ENCODE data around the gene NGEF. TPM values are rescaled to one million over a fixed set of nuclear protein-coding genes. Genes with fewer than 3 reads are reported as not detected.

Gene NGEF
- total and polyA plus RNA-seq, 10 of the 15 experiments (the other 5 are each of a cell fraction or from before 2014, with no cell fraction given): 0.12 TPM; not detected in 9

- TF ChIP-seq E4F1 (IDR thresholded peaks at IDR 0.05; ENCODE audit: borderline replicate concordance, partially characterized antibody): no peak
- TF ChIP-seq ATF7 (IDR thresholded peaks at IDR 0.05; ENCODE audit: low read depth): peak; percentile 84
- no peak for TF ChIP-seq CREM (IDR thresholded peaks at IDR 0.05; ENCODE audit: low read depth)
Observed at GRCh38 chr2:232942831-232943230, 70.2 kb downstream of the NGEF start (continued).

GRCh38 chr2:232941912-232942594 is 71.0 kb downstream of the NGEF start:
- no peak overlapping the region for H3K4me2 ChIP-seq (ENCODE audit: control insufficient read depth, insufficient read depth)
- ChIA-PET CTCF (interaction anchor here (0.6 to 4.1 kb wide), 6 partner anchors 9 to 269 kb away, joined by 3 to 23 read pairs (median 3); no protein-coding TSS in a partner anchor), SMC1A (ENCODE audit: uncharacterized antibody, unreplicated experiment) (interaction anchor here (0.8 to 4.9 kb wide), 3 partner anchors 8 to 15 kb away, joined by 4 to 52 read pairs (median 4); no protein-coding TSS in a partner anchor), POLR2A (interaction anchor here (2.0 to 2.1 kb wide), 2 partner anchors 12 to 16 kb away, joined by 12 to 15 read pairs; no protein-coding TSS in a partner anchor), RAD21 (ENCODE audit: unreplicated experiment) (interaction anchor here (0.7 to 3.1 kb wide), 4 partner anchors 7 to 29 kb away, joined by 3 to 22 read pairs (median 8); no protein-coding TSS in a partner anchor)
- FAIRE-seq (no peak), DNase-seq (ENCODE audit: low read depth, low spot score) (no peak), ATAC-seq (no peak; the same call in 2 of the 3 replicates)
- no peaks in the 10 kb centered on the region for H3K36me3 ChIP-seq (ENCODE audit: control insufficient read depth in 2 of 2, insufficient read depth in 2 of 2, low read length in 1 of 2)
- H3K4me1 ChIP-seq (ENCODE audit: control insufficient read depth, insufficient read depth, low read length): no peaks in the 10 kb centered on the region
- H4K20me1 ChIP-seq (ENCODE audit: control insufficient read depth, insufficient read depth): no peaks in the 10 kb centered on the region
- WGBS (ENCODE audit: insufficient coverage, insufficient replicate concordance, low lambda C conversion rate, missing lambda C conversion rate): 78% methylated on average over 10 of the region's 10 CpGs
- no peak overlapping the region for H2AFZ ChIP-seq (ENCODE audit: control insufficient read depth, low read depth, low read length)
- 0 out of 4 replicates have a peak, but pooled peaks cover 0 to 1% of the 10 kb centered on the region in 2 experiments for H3K27me3 ChIP-seq (replicated peaks in 1 of 2; ENCODE audit: control insufficient read depth in 2 of 2, insufficient read depth in 2 of 2, low read length in 1 of 2)
- no peak overlapping the region for H3K27ac ChIP-seq (ENCODE audit: control insufficient read depth, insufficient read depth)
- no peaks in the 10 kb centered on the region for H3K9me3 ChIP-seq (replicated peaks; ENCODE audit: control insufficient read depth, insufficient read depth, low read length)
- no TSS peak for BruUV-seq (replicated peaks)
- intact Hi-C loops (cut with micrococcal nuclease; ENCODE audit: unreplicated experiment) (no loop called here), in situ Hi-C loops (cut with MboI) (no loop called here)
- H3K79me2 ChIP-seq (ENCODE audit: control insufficient read depth, insufficient read depth, low read length): no peaks in the 10 kb centered on the region
- no peak overlapping the region for H3K4me3 ChIP-seq
- H3K9ac ChIP-seq (ENCODE audit: control insufficient read depth, insufficient read depth, low read length): no peak overlapping the region
- TF ChIP-seq PAX8 (IDR thresholded peaks at IDR 0.05) (no peak), E4F1 (IDR thresholded peaks at IDR 0.05; ENCODE audit: borderline replicate concordance, partially characterized antibody) (no peak)
